Dedifferentiated amniotic fluid mesenchymal stem cell (primary cell): ENCODE measurements around the gene ANKRD11.
"Not testable (repeated sequence)": the region's sequence is repeated elsewhere in the genome, so short reads cannot be mapped to it uniquely, and the experiment has no call there.

Experiments
- DNase-seq: peaks from one replicate; pipeline ENCODE4 v3.0.0-alpha.2; 2016; ENCODE audit errors: extremely low spot score

The ANKRD11 gene

GRCh38 chr16:89344846-89345611 is 145.3 kb downstream of the ANKRD11 start:
- DNase-seq, result no peak

DNA sequence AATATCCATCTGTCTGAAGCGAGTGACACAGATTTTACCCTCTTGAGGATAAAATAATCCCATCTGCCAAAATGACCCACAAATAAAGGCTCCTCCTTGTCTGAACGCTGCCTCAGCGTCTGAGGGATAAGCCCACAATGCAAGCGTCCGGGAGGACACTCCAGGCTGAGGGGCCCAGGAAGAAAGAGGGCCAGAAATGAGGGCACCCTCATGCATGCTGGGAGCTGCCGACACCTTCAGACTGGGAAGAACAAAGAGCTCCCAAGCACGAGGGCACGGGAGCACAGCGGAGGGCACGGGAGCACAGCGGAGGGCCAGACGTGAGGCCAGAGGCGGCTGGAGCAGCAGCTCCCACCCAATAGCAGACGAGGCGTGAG is 145.9 kb downstream of the ANKRD11 start:
- no peak for DNase-seq

DNA sequence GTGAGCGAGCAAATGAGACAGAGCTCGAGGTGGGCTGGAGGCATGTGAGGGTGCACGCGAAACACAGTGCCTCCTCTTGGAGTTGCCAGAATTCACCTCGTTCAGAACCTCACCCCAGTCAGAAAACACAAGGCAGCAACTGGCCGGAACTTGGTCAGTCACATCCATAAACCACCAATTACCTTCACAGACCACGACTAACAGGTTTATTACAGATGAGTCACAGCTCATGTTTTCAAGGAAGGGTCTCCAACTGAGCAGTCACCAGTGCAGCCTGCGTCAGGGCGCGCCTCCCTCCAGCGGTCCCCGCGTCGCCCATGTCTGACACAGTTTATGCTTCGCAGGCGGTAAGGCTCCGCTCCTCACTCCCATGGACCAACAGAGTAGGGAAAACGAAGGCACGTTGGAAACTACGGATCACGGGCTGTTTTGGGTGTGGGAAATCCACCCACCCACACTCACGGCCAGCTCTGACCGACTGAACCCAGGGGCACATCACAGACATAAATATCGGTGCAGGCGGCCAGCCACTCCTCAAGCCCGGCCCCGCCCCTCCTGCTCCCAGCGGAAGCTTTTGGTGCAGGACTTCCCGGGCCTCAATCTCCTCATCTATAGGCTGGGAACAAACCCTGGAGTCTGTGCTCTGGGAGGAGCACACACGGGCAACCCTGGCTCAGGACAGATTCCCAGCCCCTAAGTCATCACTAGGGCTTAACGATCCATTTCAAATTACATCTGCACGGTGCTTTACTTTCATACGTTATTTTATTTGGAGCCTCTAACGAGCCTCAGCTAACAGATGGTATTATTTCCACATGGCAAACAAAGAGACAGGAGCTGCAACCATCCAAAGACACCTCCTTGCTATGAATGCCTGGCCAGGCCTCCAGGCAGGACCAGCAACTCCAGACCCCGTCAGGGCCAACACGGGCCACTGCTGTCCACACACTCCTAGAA is 146.6 kb downstream of the ANKRD11 start:
- no peak for DNase-seq

GRCh38 chr16:89341697-89342694 is 148.4 kb downstream of the ANKRD11 start:
- DNase-seq, result no peak

DNA sequence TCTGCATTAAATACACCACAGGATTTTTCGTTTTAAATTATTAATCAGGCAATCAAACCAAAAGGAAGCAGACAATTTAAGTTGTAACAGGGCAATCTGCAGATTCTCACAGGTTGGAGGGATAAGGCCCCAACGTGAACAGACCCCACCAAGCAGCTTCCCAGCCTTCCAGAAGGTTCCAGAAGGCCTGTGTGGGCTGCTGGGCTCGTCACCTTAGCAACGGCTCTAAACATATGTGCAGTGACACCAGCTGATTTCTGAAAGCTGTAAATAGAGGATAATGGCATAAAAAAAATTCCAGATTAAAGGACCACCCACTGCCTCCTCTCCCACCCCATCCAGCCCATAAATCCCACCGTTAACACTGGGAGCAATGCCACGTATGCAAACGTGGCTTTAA is 149.1 kb downstream of the ANKRD11 start:
- no peak for DNase-seq

GRCh38 chr16:89338863-89339262 is 151.5 kb downstream of the ANKRD11 start:
- DNase-seq, result no peak

DNA sequence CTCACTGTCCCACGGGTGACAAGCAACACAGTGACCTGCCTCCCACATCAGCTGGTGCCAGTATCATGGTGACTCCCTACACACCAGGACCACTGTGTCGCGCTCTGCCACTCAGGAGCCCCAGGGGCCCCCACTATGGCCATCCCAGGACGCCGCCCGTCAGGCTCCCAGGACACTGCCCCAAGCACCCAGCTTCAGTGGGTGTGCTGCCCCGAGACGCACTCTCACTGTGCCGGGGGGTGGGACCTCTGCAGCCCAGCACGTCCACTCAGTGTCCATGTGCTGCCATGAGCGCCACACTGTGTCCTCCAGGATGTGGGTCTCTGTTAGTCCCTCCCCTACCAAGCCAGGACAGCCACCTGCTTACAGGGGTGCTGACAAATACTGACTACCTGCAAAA is 152.4 kb downstream of the ANKRD11 start:
- no peak for DNase-seq

DNA sequence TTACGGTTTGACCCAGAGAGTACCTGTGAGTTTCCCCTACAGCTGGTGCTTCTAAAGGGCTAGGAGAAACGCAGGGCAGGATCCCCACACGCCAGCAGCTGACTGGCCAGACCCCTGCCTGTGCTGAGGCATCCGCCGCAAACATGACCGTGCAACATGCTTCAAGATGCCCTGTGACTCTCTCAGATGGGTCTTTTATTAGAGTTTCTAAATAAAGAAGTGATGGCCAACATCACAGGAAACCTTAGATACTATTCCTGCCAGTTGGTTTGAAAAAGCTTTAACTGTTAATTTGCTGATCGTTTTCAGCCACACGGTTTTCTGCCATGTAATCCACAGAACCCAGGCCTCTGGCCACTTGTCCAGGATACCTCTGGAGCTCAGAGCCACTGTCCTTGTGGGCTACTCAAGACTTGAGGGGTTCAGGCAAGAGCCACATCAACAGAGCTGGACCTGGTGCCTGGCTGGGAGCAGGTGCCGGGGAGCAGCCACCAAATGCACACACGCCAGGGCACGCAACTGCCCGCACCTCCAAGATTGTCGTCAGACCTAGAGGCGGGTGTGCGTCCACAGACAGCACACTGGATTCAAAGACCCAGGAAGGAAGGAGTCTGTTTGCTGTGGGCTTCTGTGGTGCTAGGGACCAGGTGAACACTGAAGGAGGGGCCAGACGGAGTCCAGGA is 154.4 kb downstream of the ANKRD11 start:
- DNase-seq, result no peak

DNA sequence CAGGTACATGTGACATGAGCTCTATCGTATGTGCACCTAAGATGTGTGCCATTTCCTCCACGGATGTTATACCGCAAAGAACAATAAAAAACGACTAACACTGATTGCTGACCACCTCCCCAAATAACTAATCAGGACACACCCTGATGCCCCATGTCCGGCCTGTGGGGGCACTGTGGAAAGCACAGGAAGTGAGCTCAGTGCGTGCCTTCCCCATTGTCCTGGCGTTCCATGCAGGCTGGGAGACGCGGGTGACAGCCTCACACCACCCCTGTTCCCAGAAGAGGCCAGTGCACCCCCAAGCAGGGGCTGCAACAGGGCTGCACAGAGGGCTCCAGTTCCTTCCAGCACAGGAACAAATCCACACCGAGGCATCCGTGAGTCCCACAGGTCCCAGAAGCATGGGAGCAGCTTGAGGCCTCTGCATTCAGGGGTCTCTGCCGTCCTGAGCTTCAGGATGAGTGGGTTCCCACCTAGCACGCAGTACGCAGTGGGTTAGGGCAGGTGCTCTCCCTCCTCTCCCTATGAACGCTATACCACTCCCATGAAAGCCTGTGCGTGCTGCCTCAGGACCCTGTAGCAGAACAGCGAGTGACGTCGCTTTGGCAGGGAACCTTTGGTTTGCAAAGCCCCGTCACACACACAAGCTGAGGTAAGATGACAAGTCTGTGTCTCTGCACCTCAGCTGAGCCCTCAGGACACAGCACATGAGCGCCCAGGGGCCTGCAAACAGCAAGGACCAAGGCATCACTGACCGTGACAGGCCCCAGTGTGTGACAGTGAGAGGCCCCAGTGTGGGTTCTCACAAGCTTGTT is 155.2 kb downstream of the ANKRD11 start:
- DNase-seq, result no peak

DNA sequence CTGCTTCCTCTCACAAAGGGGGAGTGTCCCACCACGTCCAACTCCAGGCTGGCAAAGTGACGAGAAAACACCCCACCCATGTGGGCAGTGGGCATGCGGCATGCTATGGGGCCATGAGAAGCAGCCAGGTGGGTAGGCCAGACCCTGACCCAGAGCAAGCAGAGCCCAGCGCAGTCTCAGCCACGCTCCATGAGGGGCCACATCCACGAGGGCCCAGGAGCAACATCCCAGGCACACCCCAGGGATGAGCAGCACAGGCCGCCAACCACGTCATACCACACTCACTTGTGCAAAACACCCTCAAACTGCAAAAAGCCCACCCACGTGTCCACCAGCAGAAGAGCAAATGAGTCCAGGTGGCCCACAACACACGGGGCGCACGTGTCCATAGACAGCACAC is 155.9 kb downstream of the ANKRD11 start:
- DNase-seq, result no peak

DNA sequence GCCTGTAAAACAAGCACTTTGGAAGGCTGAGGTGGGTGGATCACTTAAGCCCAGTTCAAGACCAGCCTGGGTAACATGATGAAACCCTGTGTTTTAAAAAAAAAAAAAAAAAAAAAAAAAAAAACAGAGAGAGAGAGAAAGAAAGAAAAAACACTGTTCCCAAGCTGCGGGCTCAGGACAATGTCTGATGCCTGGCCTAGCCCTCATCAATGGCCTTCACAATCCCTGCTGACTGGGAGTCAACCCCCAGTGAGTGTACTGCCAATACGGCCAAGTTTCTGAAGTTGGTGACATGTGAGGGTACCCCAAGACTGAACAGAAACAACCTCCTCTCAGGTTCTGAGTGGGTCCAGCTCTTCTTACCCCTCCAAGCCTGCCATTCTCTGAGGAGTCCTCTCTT is 156.3 kb downstream of the ANKRD11 start:
- DNase-seq, result no peak

GRCh38 chr16:89333401-89334001 is 156.9 kb downstream of the ANKRD11 start:
- DNase-seq, result peak; percentile 67

GRCh38 chr16:89332902-89333245 is 157.5 kb downstream of the ANKRD11 start:
- DNase-seq, result no peak

DNA sequence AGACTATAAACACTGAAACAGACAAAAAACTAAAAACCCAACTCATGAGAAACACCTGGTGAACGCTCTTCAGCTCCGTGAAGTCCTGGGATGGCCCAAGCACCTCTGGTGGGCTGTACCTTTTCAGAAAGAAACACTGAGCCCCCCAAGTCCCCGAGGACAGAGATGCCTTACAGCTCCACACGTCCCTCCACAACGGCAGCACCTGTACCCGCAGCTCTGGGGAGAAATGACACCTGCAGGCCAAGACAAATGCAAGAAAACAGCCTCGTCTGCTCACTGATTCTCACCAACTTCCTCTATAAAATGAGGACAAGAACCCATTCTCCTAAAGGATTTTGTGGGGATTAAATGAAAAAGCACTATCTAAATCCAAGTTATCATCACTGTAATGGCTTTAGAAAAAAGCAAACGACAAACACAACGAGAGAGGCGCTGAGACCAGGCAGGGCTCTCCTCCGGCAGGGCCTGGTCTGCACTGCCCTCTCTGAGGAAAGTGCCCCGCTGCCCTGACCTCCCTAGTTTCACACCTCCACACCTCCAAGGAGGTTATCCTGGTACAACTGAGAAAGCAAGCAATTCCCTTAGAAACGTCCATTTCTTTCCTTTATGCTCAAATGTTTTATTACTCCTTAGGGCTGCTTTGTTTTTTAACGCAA is 158.0 kb downstream of the ANKRD11 start:
- DNase-seq, result no peak

- DNase-seq, result no peak
Observed at GRCh38 chr16:89331371-89332109, 158.8 kb downstream of the ANKRD11 start.

DNA sequence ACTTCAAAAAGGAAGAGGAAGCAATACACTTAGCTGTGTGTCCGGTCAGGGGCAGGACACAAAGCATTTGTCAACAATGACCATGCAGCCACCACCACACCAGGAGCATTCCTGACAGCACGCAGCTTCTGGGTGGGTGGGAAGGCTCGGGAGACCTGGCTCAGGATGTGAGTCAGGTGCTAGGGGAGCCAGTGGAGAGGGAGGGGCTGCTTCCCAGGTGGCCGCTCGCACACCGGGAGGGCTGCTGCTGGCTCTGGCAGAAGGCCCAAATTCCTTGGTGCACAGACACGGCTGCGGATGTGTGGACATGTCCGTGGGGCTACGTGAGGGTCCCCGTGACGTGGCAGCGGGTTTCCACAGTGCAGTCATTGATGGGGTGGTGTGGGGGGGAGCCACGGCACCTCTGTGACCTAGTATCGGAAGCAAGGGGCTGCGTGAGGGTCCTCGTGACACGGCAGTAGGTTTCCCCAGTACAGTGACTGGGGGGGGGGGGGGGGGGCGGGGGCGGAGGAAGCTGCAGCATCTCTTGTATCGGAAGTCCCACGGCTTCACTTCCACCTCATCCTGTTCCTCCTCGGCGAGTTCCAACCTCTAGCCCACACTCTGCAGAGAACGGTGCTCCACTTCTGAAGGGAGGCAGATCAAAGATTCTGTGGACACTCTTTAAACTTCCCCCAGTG is 160.0 kb downstream of the ANKRD11 start:
- no peak for DNase-seq

DNA sequence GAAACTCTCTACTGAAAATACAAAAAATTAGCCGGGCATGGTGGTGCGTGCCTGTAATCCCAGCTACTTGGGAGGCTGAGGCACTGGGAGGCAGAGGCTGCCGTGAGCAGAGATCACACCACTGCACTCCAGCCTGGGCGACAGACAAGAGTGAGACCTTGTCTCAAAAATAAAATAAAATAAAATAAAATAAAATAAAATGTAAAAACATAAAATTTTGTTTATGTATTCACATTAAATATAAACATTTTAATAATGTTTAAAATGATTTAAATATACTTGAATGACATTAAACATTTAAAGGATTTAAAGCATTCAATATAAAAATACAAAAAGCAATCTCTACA is 160.6 kb downstream of the ANKRD11 start:
- DNase-seq, result not testable (repeated sequence)
